ENCODE results near the gene SNX2. TPM values are rescaled to one million over a fixed set of nuclear protein-coding genes. Genes with fewer than 3 reads are reported as not detected.

The SNX2 gene
- polyA plus RNA-seq, 4 donors = 41.4 to 131 (median 52.5) TPM

GRCh38 chr5:122788996-122789395 lies 14.1 kb downstream of the SNX2 start:
- DNase-seq = no peak
- Histone ChIP-seq H3K27ac (ENCODE audit: low read depth in 1 of 3, low read length in 2 of 3) (no peak overlapping the region), H3K27me3 (ENCODE audit: control insufficient read depth in 3 of 3, insufficient read depth in 3 of 3, low read length in 3 of 3) (no peaks in the 10 kb centered on the region), H3K4me3 (ENCODE audit: low read depth in 1 of 3, low read length in 3 of 3) (no peak overlapping the region), H3K4me1 (ENCODE audit: control insufficient read depth in 3 of 3, insufficient read depth in 2 of 3, low read depth in 1 of 3, low read length in 2 of 3) (no peaks in the 10 kb centered on the region), H3K36me3 (ENCODE audit: control insufficient read depth in 3 of 3, insufficient read depth in 2 of 3, low read depth in 1 of 3, low read length in 3 of 3) (peaks cover 0 to 4% (median 0%) of the 10 kb centered on the region in 3 donors), H3K9me3 (ENCODE audit: control insufficient read depth in 2 of 2, insufficient read depth in 1 of 2, low read depth in 1 of 2, low read length in 1 of 2) (peaks cover 0 to 14% of the 10 kb centered on the region in 2 donors)
- no peak for FAIRE-seq

GRCh38 chr5:122789461-122790171 lies 14.7 kb downstream of the SNX2 start:
- FAIRE-seq (no peak), DNase-seq (no peak)
- H3K27me3 ChIP-seq (ENCODE audit: control insufficient read depth in 3 of 3, insufficient read depth in 3 of 3, low read length in 3 of 3) = no peaks in the 10 kb centered on the region
- no peak overlapping the region for H3K27ac ChIP-seq (ENCODE audit: low read depth in 1 of 3, low read length in 2 of 3)
- H3K4me1 ChIP-seq (ENCODE audit: control insufficient read depth in 3 of 3, insufficient read depth in 2 of 3, low read depth in 1 of 3, low read length in 2 of 3) = no peaks in the 10 kb centered on the region
- peaks cover 0 to 14% of the 10 kb centered on the region in 2 donors for H3K9me3 ChIP-seq (ENCODE audit: control insufficient read depth in 2 of 2, insufficient read depth in 1 of 2, low read depth in 1 of 2, low read length in 1 of 2)
- peaks cover 0 to 5% (median 0%) of the 10 kb centered on the region in 3 donors for H3K36me3 ChIP-seq (ENCODE audit: control insufficient read depth in 3 of 3, insufficient read depth in 2 of 3, low read depth in 1 of 3, low read length in 3 of 3)
- no peak overlapping the region for H3K4me3 ChIP-seq (ENCODE audit: low read depth in 1 of 3, low read length in 3 of 3)
- 86 to 92% (median 87%) methylated on average over 5 of the region's 5 CpGs for WGBS, 3 donors

- Histone ChIP-seq H3K27me3 (ENCODE audit: control insufficient read depth in 3 of 3, insufficient read depth in 3 of 3, low read length in 3 of 3) (no peaks in the 10 kb centered on the region), H3K9me3 (ENCODE audit: control insufficient read depth in 2 of 2, insufficient read depth in 1 of 2, low read depth in 1 of 2, low read length in 1 of 2) (peaks cover 0 to 11% of the 10 kb centered on the region in 2 donors), H3K36me3 (ENCODE audit: control insufficient read depth in 3 of 3, insufficient read depth in 2 of 3, low read depth in 1 of 3, low read length in 3 of 3) (peaks cover 0 to 8% (median 0%) of the 10 kb centered on the region in 3 donors), H3K4me1 (ENCODE audit: control insufficient read depth in 3 of 3, insufficient read depth in 2 of 3, low read depth in 1 of 3, low read length in 2 of 3) (no peaks in the 10 kb centered on the region), H3K27ac (ENCODE audit: low read depth in 1 of 3, low read length in 2 of 3) (no peak overlapping the region), H3K4me3 (ENCODE audit: low read depth in 1 of 3, low read length in 3 of 3) (no peak overlapping the region)
- FAIRE-seq (no peak), DNase-seq (no peak)
- WGBS, 3 donors = 90 to 97% (median 97%) methylated on average over 5 of the region's 5 CpGs
Measured at GRCh38 chr5:122790354-122791103, 15.6 kb downstream of the SNX2 start.

GRCh38 chr5:122805481-122805880 lies 30.6 kb downstream of the SNX2 start:
- Histone ChIP-seq H3K27ac (ENCODE audit: low read depth in 1 of 3, low read length in 2 of 3) (no peak overlapping the region), H3K27me3 (ENCODE audit: control insufficient read depth in 3 of 3, insufficient read depth in 3 of 3, low read length in 3 of 3) (no peaks in the 10 kb centered on the region), H3K9me3 (ENCODE audit: control insufficient read depth in 2 of 2, insufficient read depth in 1 of 2, low read depth in 1 of 2, low read length in 1 of 2) (no peaks in the 10 kb centered on the region), H3K4me1 (ENCODE audit: control insufficient read depth in 3 of 3, insufficient read depth in 2 of 3, low read depth in 1 of 3, low read length in 2 of 3) (no peaks in the 10 kb centered on the region), H3K36me3 (ENCODE audit: control insufficient read depth in 3 of 3, insufficient read depth in 2 of 3, low read depth in 1 of 3, low read length in 3 of 3) (peaks cover 6 to 24% (median 10%) of the 10 kb centered on the region in 3 donors), H3K4me3 (ENCODE audit: low read depth in 1 of 3, low read length in 3 of 3) (no peak overlapping the region)
- DNase-seq (no peak), FAIRE-seq (no peak)
- WGBS, 3 donors = 95 to 97% (median 96%) methylated on average over 2 of the region's 2 CpGs

- WGBS, 3 donors = 76 to 97% (median 91%) methylated on average over 2 of the region's 2 CpGs
- no peak for FAIRE-seq
- peaks cover 0 to 12% (median 2%) of the 10 kb centered on the region in 3 donors for H3K36me3 ChIP-seq (ENCODE audit: control insufficient read depth in 3 of 3, insufficient read depth in 2 of 3, low read depth in 1 of 3, low read length in 3 of 3)
Measured at GRCh38 chr5:122810405-122810804, 35.5 kb downstream of the SNX2 start.

GRCh38 chr5:122815218-122815767 lies 40.4 kb downstream of the SNX2 start:
- FAIRE-seq = no peak
- WGBS, 3 donors = 97 to 99% (median 98%) methylated on average over 3 of the region's 3 CpGs
- Histone ChIP-seq H3K27me3 (ENCODE audit: control insufficient read depth in 3 of 3, insufficient read depth in 3 of 3, low read length in 3 of 3) (no peaks in the 10 kb centered on the region), H3K27ac (ENCODE audit: low read depth in 1 of 3, low read length in 2 of 3) (no peak overlapping the region), H3K4me3 (ENCODE audit: low read depth in 1 of 3, low read length in 3 of 3) (no peak overlapping the region), H3K36me3 (ENCODE audit: control insufficient read depth in 3 of 3, insufficient read depth in 2 of 3, low read depth in 1 of 3, low read length in 3 of 3) (peaks cover 5 to 9% (median 5%) of the 10 kb centered on the region in 3 donors), H3K9me3 (ENCODE audit: control insufficient read depth in 2 of 2, insufficient read depth in 1 of 2, low read depth in 1 of 2, low read length in 1 of 2) (no peaks in the 10 kb centered on the region), H3K4me1 (ENCODE audit: control insufficient read depth in 3 of 3, insufficient read depth in 2 of 3, low read depth in 1 of 3, low read length in 2 of 3) (no peaks in the 10 kb centered on the region)
- DNase-seq = no peak

More at GRCh38 chr5:122810405-122810804, 35.5 kb downstream of the SNX2 start:
- H3K27me3 ChIP-seq (ENCODE audit: control insufficient read depth in 3 of 3, insufficient read depth in 3 of 3, low read length in 3 of 3) = no peaks in the 10 kb centered on the region
- H3K4me1 ChIP-seq (ENCODE audit: control insufficient read depth in 3 of 3, insufficient read depth in 2 of 3, low read depth in 1 of 3, low read length in 2 of 3) = no peaks in the 10 kb centered on the region
- no peak for DNase-seq
- H3K9me3 ChIP-seq (ENCODE audit: control insufficient read depth in 2 of 2, insufficient read depth in 1 of 2, low read depth in 1 of 2, low read length in 1 of 2) = no peaks in the 10 kb centered on the region
- no peak overlapping the region for H3K27ac ChIP-seq (ENCODE audit: low read depth in 1 of 3, low read length in 2 of 3)
- H3K4me3 ChIP-seq (ENCODE audit: low read depth in 1 of 3, low read length in 3 of 3) = no peak overlapping the region

GRCh38 chr5:122816756-122817155 lies 41.9 kb downstream of the SNX2 start:
- H3K27ac ChIP-seq (ENCODE audit: low read depth in 1 of 3, low read length in 2 of 3) = no peak overlapping the region
- no peaks in the 10 kb centered on the region for H3K9me3 ChIP-seq (ENCODE audit: control insufficient read depth in 2 of 2, insufficient read depth in 1 of 2, low read depth in 1 of 2, low read length in 1 of 2)
- no peaks in the 10 kb centered on the region for H3K4me1 ChIP-seq (ENCODE audit: control insufficient read depth in 3 of 3, insufficient read depth in 2 of 3, low read depth in 1 of 3, low read length in 2 of 3)
- H3K27me3 ChIP-seq (ENCODE audit: control insufficient read depth in 3 of 3, insufficient read depth in 3 of 3, low read length in 3 of 3) = no peaks in the 10 kb centered on the region
- H3K36me3 ChIP-seq (ENCODE audit: control insufficient read depth in 3 of 3, insufficient read depth in 2 of 3, low read depth in 1 of 3, low read length in 3 of 3) = peaks cover 5 to 8% (median 8%) of the 10 kb centered on the region in 3 donors
- DNase-seq (no peak), FAIRE-seq (no peak)
- 85 to 95% (median 92%) methylated on average over 5 of the region's 5 CpGs for WGBS, 3 donors
- H3K4me3 ChIP-seq (ENCODE audit: low read depth in 1 of 3, low read length in 3 of 3) = no peak overlapping the region

- no peak overlapping the region for H3K27ac ChIP-seq (ENCODE audit: low read depth in 1 of 3, low read length in 2 of 3)
- DNase-seq (no peak), FAIRE-seq (no peak)
- 63 to 76% (median 67%) methylated on average over 1 of the region's 1 CpG for WGBS, 3 donors
- H3K9me3 ChIP-seq (ENCODE audit: control insufficient read depth in 2 of 2, insufficient read depth in 1 of 2, low read depth in 1 of 2, low read length in 1 of 2) = no peaks in the 10 kb centered on the region
- peaks cover 0 to 11% (median 1%) of the 10 kb centered on the region in 3 donors for H3K36me3 ChIP-seq (ENCODE audit: control insufficient read depth in 3 of 3, insufficient read depth in 2 of 3, low read depth in 1 of 3, low read length in 3 of 3)
- H3K4me3 ChIP-seq (ENCODE audit: low read depth in 1 of 3, low read length in 3 of 3) = no peak overlapping the region
- no peaks in the 10 kb centered on the region for H3K4me1 ChIP-seq (ENCODE audit: control insufficient read depth in 3 of 3, insufficient read depth in 2 of 3, low read depth in 1 of 3, low read length in 2 of 3)
- H3K27me3 ChIP-seq (ENCODE audit: control insufficient read depth in 3 of 3, insufficient read depth in 3 of 3, low read length in 3 of 3) = no peaks in the 10 kb centered on the region
Measured at GRCh38 chr5:122831984-122832383, 57.1 kb downstream of the SNX2 start.
